B cell (primary cell): Measurements from ENCODE around the gene SOD3.

Experiments
- EZH2 ChIP-seq: IDR thresholded peaks from 2 replicates; pipeline ENCODE4 v1.6.1; 2012; ENCODE audit warnings: borderline replicate concordance, low read depth, mild to moderate bottlenecking, moderate library complexity, low read length; ENCODE audit not compliant: insufficient read depth, poor library complexity, severe bottlenecking
- TF ChIP-seq, protein P1 (sequence below): fragments of 200-600 bp; IDR thresholded peaks from one replicate; pipeline ENCODE4 v1.8.0; 2022; ENCODE audit warnings: antibody characterized with exemption, mild to moderate bottlenecking

DNA sequence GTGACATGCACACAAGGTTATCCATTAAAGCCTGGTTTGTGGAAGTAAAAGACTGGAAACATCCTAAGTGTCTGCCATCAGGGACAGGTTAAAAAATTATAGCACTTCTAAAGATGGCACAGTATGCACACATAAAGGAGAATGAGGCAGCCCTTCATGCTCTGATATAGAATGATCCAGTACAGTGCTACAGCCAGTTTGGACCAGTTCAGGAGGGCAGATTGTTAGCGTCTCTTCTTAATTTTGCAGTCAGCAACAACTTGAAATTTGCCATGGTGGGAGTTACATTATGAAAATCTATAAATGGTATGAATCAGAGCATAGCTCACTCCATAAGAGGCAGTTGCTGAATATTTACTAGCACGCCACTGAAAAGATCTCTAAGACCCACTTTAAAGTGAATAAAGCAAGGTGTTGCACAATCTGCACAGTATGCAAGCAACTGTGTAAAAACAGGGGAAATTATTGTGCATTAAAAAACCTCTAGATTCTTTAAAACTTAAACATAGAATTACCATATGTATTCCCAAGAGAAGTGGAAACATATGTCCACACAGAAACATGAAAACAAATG is 20.3 kb upstream of the SOD3 start:
- TF ChIP-seq EZH2 = no peak
- TF ChIP-seq, protein P1, sequence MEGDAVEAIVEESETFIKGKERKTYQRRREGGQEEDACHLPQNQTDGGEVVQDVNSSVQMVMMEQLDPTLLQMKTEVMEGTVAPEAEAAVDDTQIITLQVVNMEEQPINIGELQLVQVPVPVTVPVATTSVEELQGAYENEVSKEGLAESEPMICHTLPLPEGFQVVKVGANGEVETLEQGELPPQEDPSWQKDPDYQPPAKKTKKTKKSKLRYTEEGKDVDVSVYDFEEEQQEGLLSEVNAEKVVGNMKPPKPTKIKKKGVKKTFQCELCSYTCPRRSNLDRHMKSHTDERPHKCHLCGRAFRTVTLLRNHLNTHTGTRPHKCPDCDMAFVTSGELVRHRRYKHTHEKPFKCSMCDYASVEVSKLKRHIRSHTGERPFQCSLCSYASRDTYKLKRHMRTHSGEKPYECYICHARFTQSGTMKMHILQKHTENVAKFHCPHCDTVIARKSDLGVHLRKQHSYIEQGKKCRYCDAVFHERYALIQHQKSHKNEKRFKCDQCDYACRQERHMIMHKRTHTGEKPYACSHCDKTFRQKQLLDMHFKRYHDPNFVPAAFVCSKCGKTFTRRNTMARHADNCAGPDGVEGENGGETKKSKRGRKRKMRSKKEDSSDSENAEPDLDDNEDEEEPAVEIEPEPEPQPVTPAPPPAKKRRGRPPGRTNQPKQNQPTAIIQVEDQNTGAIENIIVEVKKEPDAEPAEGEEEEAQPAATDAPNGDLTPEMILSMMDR = no peak
